GM19193 (cell line): ENCODE data around the gene AOPEP.

Source experiments
- POLR2A ChIP-seq: IDR thresholded peaks from 4 replicates; pipeline ENCODE4 v1.6.1; 2011; ENCODE audit not compliant: insufficient read depth, insufficient read length; ENCODE audit errors: extremely low read depth

The AOPEP gene

DNA sequence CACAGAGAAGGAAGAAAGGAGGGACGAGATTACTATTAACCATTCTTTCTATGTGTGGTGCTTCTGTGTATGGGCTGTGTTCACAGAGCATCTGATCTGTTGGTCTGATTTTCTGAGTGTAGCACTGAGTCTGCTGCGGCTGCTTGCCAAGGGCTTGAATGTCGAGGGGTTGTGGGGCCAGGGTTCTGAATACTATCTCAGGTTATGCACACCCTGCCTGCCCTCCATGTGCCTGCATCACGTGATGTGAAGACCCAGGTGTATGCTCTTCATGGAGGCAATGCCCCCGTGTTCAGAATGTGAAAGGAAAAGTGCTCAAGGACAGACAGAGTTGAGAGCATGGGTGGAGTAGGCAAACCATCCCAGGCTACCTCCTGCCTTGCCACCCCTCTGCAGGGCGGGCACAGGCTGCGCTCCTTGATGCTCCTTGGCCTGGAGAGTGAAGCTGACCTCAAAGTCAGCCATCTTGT is 336.1 kb downstream of the AOPEP start:
- no peak for TF ChIP-seq POLR2A

DNA sequence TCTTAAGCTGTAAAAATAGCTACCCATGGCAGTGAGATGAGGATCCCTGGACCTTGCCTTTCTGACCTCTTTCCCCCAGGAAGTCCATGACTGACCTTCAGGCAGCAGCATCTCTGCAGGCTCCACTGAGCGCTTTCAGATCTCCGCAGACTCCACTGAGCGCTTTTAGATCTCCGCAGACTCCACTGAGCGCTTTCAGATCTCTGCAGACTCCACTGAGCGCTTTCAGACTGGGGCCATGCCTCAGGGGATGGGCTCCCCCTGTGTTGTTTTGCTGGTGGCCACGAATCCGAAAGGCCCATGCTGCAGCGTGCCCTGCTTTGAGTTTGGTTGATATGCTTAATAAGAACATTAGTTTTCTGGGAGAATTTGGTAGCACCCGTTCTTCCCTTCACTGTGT is 336.8 kb downstream of the AOPEP start:
- TF ChIP-seq POLR2A: no peak

DNA sequence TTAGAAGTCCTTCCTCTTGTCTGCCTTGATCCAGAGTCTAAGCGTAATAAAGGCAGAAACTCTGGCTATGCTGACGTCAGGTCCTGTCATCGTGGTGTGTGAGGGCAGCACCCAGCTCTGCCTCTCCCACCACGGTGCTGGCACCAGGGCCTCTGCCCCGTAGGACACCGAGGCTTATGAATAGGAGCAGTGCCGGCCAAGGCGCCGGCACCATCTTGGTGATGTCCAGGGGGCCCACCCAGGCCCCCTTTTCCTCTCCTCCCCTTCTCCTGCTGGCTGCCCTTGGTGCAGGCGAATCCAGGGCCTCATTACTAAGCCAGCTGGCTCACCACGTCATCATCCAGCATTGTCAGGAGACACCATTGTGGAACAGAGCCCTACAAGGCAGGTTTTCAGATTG is 338.7 kb downstream of the AOPEP start:
- TF ChIP-seq POLR2A: no peak

DNA sequence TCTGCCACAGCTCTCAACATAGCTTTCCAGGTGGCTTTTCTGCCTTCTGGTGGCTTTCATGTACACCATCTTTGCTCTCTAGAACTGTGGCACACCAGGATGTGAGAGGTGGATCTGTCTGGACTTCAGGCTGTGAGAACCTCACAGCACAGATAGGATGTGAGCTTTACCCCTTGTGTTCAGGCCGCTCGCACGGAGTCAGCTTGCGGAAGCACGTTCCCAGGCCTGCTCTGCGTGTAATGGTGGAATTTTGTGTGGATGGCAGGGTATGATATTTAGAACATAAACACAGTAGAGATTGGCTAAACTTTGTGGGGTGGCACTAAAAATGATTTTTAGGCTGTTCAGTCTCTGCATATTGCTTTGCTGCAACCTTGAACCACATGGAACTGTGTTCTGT is 340.6 kb downstream of the AOPEP start:
- TF ChIP-seq POLR2A: no peak

DNA sequence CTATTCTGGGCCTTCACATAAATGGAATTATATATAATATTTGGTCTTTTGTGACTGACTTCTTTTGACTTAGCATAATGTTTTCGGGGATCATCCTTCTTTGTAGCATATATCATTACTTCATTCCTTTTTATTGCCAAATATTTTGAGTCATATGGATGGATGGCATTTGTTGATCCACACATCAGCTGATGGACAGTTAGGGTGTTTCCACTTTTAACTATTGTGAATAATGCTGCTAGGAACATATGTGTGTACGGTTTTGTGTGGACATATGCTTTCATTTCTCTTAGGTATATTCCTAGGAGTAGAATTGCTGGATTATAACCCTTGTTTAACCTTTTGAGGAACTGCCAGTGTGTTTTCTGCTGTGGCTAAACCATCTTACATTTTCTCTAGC is 341.4 kb downstream of the AOPEP start:
- TF ChIP-seq POLR2A: no peak

DNA sequence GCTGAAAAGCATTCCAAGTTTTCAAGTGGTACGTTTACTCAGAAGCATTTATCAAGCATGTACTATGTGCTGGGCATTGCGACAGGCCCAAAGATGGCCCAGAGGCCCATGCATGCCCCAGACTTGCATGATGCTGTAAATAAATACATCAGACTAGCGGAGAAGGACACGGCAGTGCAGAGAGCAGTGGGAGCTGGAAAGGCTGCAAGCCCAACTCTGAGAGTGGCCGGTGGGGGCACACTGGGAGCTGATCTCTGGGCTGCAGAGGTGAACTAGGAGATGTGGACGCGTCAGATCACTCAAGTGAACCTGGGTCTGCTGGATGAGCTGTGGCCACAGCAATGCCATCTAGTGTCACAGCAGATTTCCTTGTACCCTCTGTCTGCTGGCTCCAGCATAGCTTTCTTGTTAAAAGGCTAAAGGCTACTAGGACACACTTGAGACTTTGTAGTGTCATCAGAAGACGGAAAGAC is 344.1 kb downstream of the AOPEP start:
- no peak for TF ChIP-seq POLR2A

DNA sequence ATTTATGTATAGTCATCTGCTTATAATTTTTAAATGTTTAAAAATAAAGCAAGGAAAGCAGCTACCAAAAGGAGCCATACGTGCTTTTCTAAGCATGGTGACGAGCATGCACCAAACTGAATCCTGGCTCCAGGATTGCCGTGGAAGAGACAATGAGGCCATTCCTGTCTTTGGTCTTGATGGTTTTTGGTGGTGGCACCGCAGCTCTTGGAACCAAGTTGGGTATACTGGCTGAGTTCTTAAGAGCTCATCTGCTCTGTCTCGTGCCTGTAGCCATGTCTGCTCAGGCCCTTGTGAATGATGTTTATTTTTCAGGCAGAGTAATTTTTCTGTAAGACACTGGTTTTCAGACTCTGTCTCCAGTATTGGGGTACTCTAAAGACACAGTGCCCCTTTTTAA is 345.0 kb downstream of the AOPEP start:
- no peak for TF ChIP-seq POLR2A

DNA sequence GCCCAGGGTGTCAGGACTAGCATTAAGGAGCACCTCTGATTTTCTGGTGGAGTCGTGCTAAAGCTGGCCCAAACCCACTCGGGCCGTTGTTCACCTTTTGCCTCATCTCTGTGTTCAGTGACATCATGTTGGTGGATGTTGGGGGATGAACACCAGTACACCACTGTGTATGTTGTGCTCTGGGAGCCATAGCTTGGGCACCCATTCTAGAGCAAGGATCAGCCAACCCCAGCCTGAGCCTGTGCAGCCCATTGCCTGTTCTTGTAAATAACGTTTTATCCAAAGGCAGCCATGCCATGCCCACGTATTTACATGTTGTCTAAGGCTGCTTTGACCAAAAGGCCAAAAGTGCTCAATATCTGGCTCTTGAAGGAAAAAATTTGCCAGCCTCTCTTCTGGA is 345.4 kb downstream of the AOPEP start:
- no peak for TF ChIP-seq POLR2A

DNA sequence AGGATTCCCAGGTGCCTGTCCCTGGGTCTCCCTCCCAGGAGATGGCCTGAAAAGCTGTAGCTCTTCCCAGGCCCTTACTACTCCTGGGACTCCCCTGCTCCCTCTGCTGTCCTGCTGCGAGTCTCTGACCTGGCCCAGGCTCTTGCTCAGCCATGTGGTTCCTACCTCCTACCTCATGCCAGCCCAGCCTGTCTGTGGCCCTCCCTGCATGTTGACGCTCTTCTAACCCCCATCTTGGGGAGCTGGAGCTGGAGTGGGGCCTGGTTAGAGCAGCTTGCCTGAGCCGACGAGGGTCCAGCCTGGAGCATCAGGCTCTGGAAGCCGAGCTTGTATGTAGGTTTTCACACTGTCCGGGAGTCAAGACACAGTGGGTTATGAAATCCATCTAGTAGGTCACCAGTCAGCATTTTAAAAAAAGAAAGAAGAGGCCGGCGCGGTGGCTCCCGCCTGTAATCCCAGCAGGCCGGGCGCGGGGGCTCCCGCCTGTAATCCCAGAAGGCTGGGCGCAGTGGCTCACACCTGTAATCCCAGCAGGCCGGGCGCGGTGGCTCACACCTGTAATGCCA is 346.6 kb downstream of the AOPEP start:
- no peak for TF ChIP-seq POLR2A

DNA sequence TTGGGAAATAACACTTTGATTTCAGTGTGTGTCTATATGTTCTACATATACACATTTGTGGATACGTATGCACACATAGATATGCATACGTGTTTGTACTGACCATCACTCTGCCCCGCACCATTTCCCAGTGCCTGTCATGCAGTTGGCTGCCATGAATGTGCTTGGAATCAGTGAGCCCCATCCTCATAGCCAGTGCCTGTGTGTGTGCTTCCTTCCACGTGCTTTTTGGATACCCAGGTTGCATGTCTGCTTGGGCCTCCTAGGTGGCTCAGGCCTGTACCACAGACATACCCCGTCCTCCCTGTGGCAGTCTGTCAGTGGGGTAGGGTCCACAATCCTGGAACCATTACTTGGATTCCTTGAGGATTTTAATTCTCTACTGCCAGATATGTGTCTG is 347.4 kb downstream of the AOPEP start:
- no peak for TF ChIP-seq POLR2A

DNA sequence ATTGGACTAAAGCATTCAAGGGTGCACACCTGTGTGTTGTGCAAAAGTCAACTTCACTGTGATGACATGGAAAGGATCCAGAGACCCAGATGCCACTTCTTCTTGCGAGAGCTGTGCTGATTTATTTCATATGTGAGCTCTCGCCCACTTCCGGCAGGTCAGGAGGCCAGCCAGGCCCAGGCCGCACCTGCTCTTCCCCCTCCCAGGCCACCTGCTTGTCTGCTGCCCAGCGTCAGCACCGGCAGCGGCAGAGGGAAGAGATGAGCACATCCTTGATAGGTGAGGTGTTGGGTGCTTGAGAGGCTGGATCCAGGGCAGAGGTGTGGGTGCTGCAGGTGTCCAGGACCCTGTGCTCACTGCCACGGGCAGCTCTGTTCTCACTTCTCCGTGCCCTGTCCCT is 348.1 kb downstream of the AOPEP start:
- no peak for TF ChIP-seq POLR2A

DNA sequence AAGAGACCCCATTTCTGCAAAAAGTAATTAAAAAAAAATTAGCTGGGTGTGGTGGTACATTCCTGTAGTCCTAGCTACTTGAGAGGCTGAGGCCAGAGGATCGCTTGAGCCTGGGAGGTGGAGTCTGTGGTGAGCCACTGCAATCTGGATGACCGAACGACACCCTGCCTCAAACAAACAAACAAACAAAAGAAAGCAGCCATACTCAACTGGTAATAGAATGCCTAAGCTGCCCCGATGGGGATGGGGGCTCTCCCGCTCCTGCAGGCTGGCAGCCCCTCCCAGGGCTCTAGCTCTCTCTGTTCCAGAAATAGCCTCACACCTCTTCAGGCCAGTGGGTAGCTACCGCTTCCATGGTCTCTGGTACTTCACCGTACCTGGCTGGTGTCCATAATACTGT is 349.2 kb downstream of the AOPEP start:
- TF ChIP-seq POLR2A: no peak

DNA sequence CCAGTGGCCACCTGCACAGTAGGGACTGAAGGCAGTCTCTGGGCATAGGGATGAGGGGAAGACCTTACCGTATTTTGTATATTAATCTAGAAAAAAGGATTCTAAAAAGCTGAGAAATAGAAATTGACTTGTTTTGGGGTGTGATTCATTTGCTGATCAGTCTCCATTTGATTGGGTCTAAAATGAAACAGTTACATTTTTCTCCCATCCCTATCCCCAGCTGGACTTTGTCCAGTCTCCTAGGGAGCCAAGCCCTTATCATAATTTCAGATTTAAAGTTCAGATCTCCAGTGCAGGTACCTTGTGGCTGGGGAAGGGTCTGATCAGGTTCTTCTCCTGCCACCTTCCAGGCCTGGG is 350.2 kb downstream of the AOPEP start:
- no peak for TF ChIP-seq POLR2A

DNA sequence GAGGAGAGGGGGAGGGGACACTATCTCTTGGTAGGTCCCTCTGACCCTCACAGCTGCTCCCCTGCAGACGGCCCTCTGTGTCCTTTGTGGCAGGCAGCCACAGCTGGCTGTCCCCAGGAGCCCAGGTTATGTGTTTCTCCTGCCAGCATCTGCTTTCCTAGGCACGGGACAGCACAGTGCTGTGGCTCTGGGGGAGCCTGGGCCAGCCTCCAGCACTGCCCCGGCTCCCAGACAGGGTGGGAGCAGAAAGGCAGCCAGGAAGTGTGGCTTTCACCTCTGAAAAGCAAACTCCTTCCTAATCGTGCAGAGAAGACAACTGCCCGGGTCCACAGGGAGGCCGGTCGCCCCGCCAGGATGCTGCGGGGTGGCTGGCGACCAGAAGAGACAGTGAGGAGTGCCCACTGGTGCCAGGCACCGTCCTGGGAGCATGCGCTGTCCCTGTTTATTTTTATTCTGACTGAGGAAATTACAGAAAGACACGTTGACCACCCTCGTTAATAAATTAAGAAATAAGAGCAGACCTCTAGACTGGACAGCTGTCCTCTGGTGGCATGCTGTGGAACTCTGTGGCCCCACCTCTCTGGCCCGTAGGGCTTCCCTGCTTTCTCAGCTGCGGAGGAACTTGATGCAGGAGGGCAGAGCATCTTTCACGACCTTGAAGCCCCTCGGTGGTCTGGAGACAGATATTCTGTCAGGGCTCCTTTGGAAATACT is 350.7 kb downstream of the AOPEP start:
- TF ChIP-seq POLR2A: no peak

DNA sequence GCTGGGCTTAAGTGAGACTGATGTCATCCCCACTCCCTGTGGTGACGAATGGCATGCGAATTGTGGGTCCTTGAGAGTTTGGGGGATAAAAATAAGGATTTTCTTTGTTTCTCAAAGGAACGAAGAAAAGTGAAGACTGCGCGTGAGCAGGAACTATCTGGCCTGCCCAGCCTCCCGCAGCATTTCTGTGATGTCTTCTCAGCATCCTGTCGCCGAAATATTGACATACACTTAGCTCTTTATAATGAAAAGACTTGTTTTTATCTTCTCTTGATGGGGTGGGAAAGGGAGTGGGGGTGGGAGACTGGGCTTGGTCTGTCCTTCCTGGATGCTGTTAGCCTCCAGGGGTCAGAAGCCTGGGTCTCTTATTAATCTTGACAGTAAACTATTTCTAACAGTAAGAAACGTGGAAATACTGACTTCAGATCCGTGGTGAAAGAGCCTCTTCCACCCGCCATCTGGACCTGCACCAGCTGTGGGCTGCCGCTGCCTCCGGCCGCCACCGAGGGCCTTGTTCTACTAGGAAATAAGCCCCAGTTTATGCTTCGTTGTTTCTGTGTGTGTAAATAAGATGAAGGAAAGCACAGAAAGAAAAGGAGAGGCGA is 351.4 kb downstream of the AOPEP start:
- no peak for TF ChIP-seq POLR2A

DNA sequence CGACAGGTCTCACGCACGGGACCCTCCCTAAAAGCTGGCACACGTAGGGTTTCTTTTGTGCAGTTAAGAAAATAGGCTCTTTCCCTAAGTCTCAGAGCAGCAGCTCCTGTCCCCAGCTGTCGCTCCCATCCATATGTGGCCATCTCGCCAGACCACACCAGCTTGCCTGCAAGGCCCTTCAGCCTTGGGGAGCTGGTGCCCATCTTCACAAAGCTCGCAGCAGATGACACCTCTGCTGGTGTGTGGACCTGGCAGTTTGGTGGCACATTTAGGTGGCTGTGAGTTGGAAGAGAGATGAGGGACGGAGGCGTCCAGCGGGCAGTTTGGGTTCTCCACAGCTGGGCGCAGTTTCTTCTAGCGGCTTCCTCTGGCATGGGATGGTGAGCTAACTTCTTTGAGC is 352.0 kb downstream of the AOPEP start:
- no peak for TF ChIP-seq POLR2A
